SIG-M5 treated with dmso at 0.1 percent for 504 hours (cell line): Measurements from ENCODE around the gene HUWE1.

Experiments used
- DNase-seq: peaks from one replicate; lab custom pipeline; 2025; ENCODE audit not compliant: unreplicated experiment; lab: John Stamatoyannopoulos, UW

Gene HUWE1

DNA sequence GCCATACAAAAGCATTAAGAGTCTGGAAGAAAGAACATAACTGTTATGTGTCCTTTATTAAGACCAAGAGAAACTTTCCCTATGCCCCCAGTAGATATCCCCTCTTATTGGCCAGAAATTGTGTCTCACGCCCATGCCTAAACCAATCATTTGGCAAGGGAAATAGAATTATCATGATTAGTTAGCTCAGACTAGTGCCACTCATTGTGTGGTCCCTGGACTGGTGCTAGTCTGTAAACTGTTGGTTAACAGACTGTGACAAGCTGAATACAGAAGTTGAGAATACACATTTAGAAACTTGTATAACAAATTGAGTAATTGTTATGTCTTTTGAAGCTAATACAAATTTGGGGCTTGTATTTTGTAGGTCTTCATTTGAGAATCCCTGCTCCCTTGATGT lies 8.1 kb upstream of the HUWE1 start:
- DNase-seq = no peak

DNA sequence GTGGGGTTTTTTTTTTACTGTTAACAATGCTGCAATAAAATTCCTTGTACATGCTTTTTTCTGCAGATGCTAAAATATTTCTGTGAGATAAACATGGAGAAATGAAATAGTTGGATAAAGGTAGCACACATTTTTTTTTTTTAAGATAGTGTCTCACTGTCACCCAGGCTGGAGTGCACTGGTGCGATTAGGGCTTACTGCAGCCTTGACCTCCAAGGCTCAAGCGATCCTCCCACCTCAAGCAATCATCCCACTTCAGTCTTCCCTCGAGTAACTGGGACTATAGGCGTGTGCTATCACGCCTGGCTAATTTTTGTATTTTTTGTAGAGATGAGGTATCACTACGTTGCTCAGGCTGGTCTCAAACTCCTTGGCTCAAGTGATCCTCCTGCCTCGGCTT lies 1.8 kb upstream of the HUWE1 start:
- DNase-seq = no peak

DNA sequence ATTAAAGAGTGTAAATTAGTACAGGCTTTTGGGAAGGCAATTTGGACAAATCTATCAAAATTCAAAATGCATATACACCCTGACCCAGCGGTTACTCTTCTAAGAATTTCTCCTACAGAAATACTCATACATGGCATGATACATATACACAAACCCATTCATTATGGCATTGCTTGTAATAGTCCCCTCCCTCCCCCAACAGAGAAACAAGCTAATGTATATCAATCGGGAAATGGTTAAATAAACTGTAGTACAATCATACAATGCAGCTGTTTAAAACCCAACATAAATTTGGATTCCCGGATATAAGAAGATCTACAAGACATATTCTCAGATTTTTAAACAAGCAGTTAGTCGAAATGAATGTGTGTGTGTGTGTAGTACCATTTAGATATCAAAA lies 808 bp downstream of the HUWE1 start:
- DNase-seq = peak; percentile 30

DNA sequence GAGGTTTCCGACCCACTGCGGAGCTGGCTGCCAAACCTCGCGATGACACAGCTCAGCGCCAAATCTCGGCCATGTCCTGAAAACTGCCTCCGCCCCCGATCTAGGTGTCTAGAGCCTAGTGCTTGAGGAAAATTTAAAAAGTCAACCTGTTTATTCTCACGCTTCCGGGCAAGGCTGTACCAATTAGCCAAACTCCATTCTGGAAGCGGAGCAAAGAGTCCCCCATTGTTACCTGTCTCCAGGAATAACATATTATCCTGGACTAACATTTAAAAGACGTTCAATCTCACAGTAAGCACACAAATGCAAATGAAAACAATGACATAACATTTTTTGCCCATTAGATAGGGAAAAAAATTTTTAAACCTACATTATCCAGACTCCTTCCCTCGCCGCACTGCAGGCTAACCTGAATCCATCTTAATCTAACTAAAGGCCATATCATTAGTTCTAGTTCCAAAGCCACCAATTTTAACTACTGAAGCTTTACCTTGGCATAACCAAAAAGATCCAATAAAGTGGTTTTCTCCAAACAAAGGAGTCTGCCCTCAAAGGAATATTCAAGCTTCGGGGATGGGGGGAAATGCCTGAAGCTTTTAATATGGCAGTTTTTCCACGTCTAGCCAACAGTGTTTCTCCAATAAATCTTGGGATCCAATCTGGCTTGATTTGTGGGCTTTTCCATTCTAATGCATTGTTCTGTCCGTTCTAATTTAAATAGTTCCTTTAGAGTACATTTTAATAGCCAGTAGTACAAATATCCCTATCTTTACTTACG lies 1.9 kb downstream of the HUWE1 start:
- DNase-seq = no peak

DNA sequence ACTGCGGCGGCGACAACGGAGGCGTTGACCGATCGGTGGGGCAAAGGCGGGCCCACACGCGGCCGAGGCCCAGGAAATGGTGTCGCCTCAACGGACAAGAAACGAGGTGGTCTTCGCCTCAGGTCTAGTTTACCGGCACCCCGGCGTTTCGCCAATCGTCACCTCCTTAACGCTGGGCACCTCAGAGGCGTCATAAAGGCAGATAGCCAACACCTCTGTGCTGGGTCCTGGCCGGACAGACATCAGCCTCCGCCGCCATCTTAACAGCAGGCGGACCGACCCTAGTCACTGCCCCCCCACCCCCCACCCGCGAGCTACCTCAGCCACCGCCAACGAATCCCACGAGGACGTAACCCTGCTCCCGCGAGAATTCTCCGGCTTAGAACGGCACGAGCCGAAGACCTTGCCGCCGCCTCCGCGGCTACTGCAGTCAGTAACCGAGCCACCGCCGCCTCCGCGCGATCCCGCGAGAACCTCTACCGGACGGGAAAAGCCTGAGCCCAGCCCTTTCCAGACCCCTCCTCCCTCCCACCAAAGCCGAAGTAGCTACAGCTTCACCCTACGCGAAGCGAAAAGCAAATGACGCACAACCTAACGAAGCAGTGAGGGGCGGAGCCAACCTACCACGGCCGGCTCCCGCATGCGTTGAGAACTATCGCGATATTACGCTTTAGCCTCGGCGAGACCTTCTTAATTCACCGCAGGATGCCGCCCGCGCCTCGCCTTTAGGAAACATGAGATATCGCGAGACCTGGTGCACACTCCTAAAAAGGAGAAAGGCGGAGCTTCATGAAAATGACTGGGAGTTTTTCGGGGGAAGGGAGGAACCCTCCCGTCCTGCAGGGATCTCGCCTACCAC lies 2.7 kb downstream of the HUWE1 start:
- DNase-seq = peak; percentile 98

DNA sequence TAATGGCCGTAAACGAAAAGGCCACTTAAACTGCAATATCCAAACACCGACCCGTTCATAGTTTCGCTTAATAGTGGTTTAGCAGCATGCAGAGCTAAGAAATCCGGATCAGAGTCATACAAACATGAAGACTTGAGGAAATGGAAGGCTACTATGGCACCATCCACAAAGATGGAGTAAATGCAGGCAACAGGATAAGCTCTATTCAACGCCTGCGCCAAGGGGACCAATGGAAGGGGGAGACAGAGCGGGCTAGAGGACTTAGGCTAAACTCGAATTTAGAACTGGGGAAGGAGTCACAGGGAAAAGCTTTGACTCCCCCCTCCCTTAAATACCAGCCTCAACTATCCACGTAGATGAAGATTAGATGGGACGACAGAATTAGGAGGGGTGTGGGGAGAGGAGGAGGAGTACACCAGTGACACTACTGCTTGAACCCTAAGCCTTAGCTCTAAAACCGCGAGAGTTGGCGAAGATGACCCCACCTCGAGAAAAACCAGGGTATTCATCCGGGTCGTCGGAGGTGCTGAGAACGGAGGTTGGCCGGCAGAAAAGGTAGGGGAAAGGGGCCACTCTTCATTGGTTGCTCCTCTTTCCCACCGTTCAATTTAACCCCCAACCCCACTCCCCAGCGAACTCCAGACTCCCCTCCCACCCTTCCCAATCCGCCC lies 3.5 kb downstream of the HUWE1 start:
- peak; percentile 27 for DNase-seq

DNA sequence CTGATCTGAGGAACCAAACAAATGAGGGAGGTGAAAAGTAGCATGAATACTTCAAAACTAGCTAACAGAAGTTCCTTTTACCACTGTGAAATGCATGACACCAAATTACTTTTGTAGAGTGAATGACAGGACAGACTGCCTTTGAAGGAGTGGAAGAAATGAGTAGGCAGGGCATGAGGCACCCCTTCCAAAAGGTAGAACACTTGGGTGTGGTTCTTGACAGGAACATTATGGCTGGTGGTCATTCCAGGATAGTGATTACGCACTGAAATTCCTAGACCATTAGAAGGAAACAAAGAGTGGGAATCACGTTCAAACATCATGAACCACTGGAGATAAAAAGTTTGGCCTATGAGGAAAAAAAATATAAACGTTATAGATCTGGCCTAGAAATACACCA lies 4.9 kb downstream of the HUWE1 start:
- no peak for DNase-seq

DNA sequence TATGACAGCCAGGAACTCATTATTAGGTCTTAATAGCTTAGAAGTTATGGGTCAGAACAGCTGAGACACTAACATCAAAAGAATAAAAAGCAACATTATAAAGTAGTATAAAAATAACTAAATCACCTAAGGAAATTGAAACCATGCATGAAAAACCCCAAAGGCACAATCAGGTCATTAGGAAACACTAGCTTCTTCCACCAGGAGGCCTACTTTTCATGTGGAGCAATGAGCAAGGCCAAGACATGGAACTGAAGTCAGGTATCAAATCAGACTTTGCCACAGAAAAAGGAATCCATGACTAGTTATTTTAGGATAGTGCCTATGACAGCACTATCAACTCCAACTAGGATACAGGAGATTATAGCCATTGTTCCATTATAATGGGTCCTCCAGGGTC lies 7.9 kb downstream of the HUWE1 start:
- DNase-seq = peak; percentile 22

DNA sequence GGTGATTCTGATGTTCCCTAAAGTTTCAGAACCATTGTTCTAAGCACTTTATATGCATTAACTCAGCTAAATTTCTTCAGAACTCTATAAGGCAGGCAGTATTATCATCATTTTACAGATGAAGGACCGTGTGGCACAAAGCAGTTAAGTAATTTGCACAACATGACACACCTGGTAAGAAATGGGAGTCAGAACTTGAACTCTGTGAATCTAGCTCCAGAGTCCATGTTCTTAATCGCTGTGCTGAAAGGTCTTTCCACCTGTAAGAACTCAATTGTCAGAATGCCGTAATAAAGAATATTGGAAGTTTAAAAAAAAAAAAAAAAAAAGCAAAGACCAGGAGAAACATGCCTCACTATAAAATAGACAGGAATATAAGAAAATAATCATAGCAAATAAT lies 9.2 kb downstream of the HUWE1 start:
- no peak for DNase-seq

DNA sequence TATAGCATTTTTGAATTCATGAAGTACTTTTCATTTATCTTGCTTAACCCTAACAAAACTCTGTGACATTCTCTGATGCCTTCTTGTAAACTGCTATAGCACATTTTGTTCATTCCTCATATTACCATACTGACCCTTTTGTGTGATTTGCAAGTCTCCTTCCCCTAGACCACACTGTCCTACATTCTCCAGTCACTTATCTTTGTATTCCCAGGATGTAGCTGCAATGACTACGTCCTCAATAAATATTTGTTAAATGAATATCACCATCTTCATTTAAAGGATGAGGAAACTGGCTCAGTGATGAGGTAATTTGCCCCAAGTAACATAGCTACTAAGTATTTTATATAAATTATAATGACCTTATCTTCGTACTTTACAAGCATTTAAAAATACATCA lies 11.9 kb downstream of the HUWE1 start:
- no peak for DNase-seq

DNA sequence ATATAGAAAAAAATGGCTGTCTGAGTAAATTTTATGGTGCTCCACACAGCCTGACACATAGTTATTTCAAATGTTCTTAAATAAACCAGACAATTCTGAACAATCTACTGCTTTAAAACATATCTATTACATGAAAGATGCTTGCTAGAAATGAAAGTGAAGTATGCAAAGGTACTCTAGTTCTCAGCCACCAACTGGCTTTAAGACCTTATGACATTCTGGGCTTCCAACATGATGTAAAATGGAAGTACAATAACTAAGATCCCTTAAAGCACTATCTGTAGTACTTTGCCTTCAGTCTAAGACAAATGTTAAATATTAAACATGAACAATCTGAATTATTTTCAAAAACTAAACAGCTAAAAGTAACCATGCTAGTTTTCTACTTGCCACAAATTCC lies 17.3 kb downstream of the HUWE1 start:
- no peak for DNase-seq

DNA sequence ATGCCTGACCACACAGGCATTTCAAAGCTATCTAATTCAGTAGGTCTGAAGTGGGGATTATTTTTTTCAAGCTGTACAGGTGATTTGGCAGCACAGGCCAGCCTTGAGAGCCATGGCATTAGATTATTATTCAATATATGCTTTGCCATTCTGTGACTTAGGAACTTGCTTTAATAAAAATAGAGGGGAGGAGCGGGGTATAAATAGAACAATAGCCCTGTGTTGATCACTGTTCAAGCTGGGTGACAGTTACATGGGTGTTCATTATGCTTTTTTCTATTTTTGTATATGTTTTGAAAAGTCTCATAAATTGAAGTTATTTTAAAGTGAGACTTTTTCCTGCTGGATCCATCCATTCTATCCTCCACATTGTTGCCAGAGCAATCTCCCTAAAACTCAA lies 20.3 kb downstream of the HUWE1 start:
- DNase-seq = no peak

DNA sequence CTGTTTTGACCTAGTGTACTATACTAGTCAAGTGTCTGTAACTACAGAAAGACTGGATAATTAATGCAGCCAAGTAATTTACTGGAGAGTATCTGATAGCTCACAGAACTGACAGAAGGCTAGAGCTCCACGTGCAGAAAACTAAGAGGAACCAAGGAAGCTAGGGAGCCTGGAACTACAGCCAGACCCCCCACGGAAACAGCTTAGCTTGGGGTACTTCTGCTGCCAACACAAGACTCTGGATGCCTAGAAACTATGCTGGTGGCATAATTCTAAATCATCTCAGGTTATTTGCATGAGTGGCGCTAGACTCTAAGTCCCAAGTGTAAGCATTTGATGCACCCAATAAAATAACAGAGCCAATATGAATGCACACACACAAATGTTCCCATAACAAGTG lies 26.5 kb downstream of the HUWE1 start:
- no peak for DNase-seq

DNA sequence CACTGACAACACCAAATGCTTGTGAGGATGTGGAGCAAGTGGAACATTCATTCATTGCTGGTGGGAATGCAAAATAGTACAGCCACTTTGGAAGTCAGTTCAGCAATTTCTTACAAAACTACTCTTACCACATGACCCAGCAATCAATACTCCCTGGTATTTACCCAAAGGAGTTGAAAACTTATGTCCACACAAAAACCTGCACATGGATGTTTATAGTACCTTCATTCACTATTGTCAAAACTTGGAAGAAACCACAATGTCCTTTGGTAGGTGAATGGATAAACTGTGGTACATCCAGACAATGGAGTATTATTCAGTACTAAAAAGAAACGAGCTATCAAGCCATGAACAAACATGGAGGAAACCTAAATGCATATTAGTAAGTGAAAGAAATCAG lies 27.5 kb downstream of the HUWE1 start:
- no peak for DNase-seq

DNA sequence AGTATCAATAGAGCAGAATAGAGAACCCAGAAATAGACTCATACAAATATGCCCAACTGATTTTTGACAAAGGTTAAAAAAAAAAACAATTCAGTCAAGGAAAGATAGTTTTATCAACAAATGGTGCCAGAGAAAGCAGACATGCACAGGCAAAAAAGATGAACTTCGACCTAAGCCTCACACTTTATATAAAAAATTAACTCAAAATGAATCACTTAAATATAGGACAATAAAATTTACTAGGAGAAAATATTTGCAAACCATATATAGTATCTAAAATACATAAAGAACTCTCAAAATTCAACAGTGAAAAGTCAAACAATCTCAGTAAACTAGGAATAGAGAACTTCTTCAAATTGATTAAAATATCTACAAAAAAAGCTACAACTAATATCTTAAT lies 29.7 kb downstream of the HUWE1 start:
- DNase-seq = no peak

DNA sequence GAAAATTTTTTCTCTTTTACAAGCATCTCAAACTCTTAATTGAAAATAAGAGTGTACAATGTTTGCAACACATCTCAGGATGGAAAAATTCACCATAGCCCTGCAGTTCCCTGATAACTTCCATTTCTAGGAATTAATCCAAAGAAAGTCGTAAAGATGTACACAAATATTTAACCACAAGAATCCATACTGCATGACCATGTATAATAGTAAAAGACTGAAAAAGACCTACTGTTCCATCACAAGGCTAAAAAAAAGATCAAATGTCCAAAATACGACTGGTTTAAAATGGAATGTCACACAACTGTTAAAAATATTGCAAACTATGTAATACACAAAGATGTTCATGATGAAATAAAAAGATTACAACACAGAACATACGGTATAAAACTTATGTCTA lies 32.1 kb downstream of the HUWE1 start:
- DNase-seq = no peak

DNA sequence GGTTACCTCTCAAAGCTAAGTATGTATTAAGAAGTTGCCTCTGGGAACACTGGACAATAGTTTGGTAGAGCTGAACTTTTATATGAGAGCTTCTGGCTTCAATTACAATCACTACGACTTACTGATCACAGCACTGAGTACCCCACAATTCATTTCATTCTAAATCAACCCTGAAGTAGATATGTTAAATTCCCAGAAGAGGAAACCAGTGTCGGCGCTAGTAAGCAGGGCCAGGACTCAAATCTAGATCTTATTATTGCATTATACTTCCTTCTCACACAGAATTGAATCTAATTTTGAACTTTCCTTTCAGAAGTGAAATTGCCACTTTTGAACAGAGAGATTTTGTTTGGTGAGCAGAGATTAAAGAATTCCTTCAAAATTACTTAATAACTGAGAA lies 41.8 kb downstream of the HUWE1 start:
- no peak for DNase-seq

DNA sequence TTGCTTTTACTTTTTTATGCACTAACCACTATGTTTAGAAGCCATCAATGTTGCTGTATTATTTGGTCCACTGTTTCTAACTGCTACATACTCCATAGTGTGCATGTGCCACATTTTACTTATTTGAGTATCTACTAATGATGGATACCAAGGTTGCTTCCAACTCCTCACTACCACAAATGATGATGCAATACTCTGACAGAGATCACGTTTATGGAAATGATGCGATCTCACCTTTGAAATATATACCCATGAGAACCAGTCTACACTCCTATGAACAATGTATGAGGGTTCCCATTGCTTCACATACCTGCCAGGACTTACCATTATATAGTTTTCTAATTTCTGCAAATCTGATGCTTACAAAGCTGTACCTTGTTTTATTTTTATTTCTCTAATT lies 44.2 kb downstream of the HUWE1 start:
- DNase-seq = no peak

DNA sequence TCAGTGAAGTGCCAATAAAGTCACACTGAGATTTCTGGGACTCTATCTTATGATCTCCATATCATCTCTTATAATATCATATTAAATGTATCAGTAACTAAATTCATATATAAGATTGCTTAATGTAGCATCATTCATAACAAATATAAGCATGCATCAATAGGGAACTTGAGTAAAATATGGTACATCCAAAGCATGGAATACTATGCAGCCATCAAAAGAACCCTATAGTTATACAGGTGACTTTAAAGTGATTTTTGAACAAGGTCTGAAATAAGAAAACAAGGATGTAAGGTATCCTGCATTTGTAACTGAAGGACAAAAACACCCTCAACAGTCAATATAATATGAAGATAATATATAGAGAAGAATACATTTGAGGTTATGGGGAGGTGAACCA lies 47.3 kb downstream of the HUWE1 start:
- no peak for DNase-seq

DNA sequence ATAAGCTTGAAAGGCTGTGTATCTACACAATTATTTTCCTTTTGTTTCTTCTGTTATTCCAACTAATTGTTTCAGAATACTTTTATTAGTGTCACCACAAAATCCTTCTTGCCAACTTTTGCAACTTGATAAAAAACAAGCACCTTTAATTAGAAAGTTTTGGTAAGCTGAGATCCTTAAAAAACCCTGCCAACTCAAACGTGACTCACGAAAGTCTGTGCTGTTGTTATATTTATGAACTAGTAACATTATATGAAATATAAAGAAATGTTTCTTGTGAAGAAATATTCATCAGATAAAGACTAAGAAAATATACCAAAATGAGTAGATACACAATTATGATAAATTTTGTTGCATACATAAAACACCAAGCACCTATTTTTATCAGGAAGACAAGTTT lies 49.0 kb downstream of the HUWE1 start:
- DNase-seq = no peak

DNA sequence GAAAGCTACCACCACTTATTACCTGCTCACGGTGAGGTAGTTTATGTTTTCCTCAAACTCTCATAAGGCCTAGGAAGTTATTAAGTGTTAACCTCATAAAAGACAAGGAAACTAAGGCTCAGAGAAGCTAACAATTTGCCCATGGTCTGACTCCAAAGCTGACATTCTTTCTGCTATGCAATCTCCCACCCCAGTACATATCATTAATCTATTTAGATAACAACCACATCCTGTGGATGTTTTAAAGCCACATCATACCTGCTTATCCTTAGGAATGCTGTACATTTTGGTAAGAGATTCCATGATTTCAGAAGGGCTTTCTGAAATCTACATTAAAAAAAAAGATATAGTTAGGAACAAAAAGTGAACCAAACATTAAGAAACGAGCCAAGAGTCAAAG lies 55.4 kb downstream of the HUWE1 start:
- DNase-seq = no peak

DNA sequence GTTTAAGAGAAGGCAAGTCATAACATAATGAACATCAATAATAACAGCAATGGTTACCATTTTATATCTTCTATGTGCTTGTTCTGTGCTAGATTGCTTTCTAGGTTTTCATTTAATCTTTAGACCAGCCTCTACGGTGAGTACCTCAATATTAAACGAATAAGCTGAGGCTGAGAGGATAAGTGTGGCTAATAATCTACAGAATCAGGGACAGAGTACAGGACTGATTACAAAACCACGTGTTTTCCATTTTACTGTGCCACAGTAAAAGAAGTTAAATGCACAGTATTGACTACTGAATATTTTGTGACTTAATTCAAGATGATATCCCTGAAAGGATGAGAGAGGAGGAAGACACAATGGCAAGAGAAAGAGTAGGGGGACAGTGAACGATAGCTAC lies 56.3 kb downstream of the HUWE1 start:
- no peak for DNase-seq
